B cell (primary cell): Measurements from ENCODE around the gene LSMEM2.
A peak's percentile ranks its signal among the peaks of the same experiment; 100 is the strongest.

ENCODE experiments used
- EZH2 ChIP-seq: IDR thresholded peaks from 2 replicates; pipeline ENCODE4 v1.6.1; 2012; ENCODE audit warnings: borderline replicate concordance, low read depth, mild to moderate bottlenecking, moderate library complexity, low read length; ENCODE audit not compliant: insufficient read depth, poor library complexity, severe bottlenecking
- TF ChIP-seq, protein P1 (sequence below): fragments of 200-600 bp; IDR thresholded peaks from one replicate; pipeline ENCODE4 v1.8.0; 2022; ENCODE audit warnings: antibody characterized with exemption, mild to moderate bottlenecking

DNA sequence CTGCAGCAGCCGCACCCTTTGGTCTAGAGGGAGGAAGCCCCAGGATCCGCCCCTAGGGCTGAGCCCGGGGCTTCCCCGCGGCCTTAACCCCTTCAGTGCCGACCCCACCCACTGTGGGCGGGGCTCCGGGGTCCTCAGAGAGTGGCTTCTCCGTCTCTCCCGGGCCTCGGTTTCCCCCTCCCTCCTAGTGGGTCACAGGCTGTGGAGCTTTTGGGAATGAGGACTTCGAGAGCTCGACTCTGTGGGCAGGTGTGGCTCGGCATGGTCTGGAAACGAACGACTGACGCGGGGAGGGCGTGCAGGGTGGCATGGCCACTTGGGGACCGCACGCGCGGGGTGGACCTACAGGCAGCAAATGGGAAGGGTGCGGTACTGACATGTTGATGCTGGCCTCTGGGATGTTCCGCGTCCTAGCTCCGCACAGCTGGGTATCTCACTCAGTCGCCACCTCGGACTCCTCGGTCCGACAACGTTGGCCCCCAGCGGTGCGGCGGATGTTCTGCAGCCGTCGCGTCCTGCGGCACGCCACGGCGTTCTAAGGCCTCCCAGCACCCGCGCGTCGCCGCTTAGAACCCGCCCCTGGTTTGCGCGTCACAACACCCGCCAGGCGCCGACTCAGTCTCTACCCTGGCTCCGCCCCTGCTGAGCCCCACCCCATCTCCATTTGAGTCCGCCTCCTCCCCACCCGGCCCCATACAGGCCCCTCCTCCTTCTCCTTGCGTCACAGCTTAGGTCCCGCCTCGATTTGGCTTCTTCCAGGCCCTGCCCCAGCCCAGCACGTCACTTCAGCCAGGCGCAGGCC, 20.1 kb downstream of the LSMEM2 start, which contains the start of the genes HYAL3 and NAA80:
- TF ChIP-seq, protein P1, sequence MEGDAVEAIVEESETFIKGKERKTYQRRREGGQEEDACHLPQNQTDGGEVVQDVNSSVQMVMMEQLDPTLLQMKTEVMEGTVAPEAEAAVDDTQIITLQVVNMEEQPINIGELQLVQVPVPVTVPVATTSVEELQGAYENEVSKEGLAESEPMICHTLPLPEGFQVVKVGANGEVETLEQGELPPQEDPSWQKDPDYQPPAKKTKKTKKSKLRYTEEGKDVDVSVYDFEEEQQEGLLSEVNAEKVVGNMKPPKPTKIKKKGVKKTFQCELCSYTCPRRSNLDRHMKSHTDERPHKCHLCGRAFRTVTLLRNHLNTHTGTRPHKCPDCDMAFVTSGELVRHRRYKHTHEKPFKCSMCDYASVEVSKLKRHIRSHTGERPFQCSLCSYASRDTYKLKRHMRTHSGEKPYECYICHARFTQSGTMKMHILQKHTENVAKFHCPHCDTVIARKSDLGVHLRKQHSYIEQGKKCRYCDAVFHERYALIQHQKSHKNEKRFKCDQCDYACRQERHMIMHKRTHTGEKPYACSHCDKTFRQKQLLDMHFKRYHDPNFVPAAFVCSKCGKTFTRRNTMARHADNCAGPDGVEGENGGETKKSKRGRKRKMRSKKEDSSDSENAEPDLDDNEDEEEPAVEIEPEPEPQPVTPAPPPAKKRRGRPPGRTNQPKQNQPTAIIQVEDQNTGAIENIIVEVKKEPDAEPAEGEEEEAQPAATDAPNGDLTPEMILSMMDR = peak; percentile 65
- no peak for TF ChIP-seq EZH2
